ENCODE data around the gene MBNL3. TPM values are rescaled to one million over a fixed set of nuclear protein-coding genes. Genes with fewer than 3 reads are reported as not detected.
"Not testable (repeated sequence)": the region's sequence is repeated elsewhere in the genome, so short reads cannot be mapped to it uniquely, and the experiment has no call there.

MBNL3 gene
- total RNA-seq, 1 experiment from 2014 or later = 2.6 TPM

- Histone ChIP-seq H2BK20ac (ENCODE audit: low read depth, low read length, poor library complexity, severe bottlenecking) (no peak overlapping the region), H2BK120ac (ENCODE audit: low read depth, low read length, poor library complexity, severe bottlenecking) (no peak overlapping the region), H3K14ac (ENCODE audit: insufficient read depth, low read length) (no peak overlapping the region), H4K20me1 (ENCODE audit: control insufficient read depth, insufficient read depth, insufficient read length) (no peaks in the 10 kb centered on the region), H4K8ac (replicated peaks; ENCODE audit: insufficient read length, low read depth, low read length) (no peak overlapping the region), H3K79me2 (ENCODE audit: insufficient read depth, low read length) (no peaks in the 10 kb centered on the region), H2BK15ac (ENCODE audit: low read depth, low read length) (no peak overlapping the region), H2BK5ac (ENCODE audit: insufficient read length, low read length) (no peak overlapping the region), H3T11ph (ENCODE audit: low read length) (no peak overlapping the region), H3K9me3 (ENCODE audit: control insufficient read depth, low read depth, low read length) (no peaks in the 10 kb centered on the region), H2AFZ (ENCODE audit: low read length) (no peak overlapping the region), H3K56ac (ENCODE audit: insufficient read length, low read depth, low read length) (no peak overlapping the region), H3K4me1 (ENCODE audit: insufficient read depth, low read length) (no peaks in the 10 kb centered on the region), H3K4me2 (ENCODE audit: insufficient read depth, insufficient read length, low read length) (no peak overlapping the region), H3K23me2 (ENCODE audit: insufficient read length, low read depth, low read length, poor library complexity, severe bottlenecking) (no peaks in the 10 kb centered on the region), H4K5ac (ENCODE audit: insufficient read length, low read depth, low read length) (no peak overlapping the region), H3K9ac (ENCODE audit: extremely low read depth, insufficient read length, low read length) (no peak overlapping the region), H2AK5ac (ENCODE audit: insufficient read length, low read length) (no peak overlapping the region), H2BK12ac (ENCODE audit: insufficient read length, low read depth, low read length) (no peak overlapping the region), H3K27me3 (ENCODE audit: insufficient read depth, low read length) (no peaks in the 10 kb centered on the region), H3K4ac (ENCODE audit: low read depth, low read length) (no peak overlapping the region), H3K23ac (ENCODE audit: insufficient read length, low read depth, low read length) (no peak overlapping the region), H3K27ac (ENCODE audit: insufficient read length, low read depth, low read length) (no peak overlapping the region), H3K18ac (ENCODE audit: insufficient read length, low read depth, low read length) (no peak overlapping the region), H3K79me1 (ENCODE audit: insufficient read depth, low read depth, low read length, poor library complexity, severe bottlenecking) (no peaks in the 10 kb centered on the region), H4K91ac (ENCODE audit: insufficient read length, low read depth, low read length) (no peak overlapping the region)
- no peak for DNase-seq
- H3K4me3 Mint-ChIP-seq = no peak overlapping the region
- peak overlapping the region in 1 of 3 experiments; percentile 69; a peak in 2 of 7 replicates for H3K27ac Mint-ChIP-seq
- H3K27me3 Mint-ChIP-seq (ENCODE audit: low read depth) = peaks cover 3% of the 10 kb centered on the region
- no peaks in the 10 kb centered on the region for H3K4me1 Mint-ChIP-seq
- TF ChIP-seq CTCF (conservative IDR thresholded peaks at IDR 0.05) = no peak
- WGBS (ENCODE audit: extremely low coverage, insufficient read length, low lambda C conversion rate) = no CpG with 5 or more reads among the region's 5 CpGs
- peaks cover 23 to 24% of the 10 kb centered on the region in 2 experiments for H3K9me3 Mint-ChIP-seq
- H3K36me3 Mint-ChIP-seq (ENCODE audit: insufficient read depth in 1 of 3, low read depth in 3 of 3) = peaks cover 5 to 15% (median 15%) of the 10 kb centered on the region in 3 experiments
These were observed 35.8 kb downstream of the MBNL3 start for GRCh38 chrX:132452911-132453550.

DNA sequence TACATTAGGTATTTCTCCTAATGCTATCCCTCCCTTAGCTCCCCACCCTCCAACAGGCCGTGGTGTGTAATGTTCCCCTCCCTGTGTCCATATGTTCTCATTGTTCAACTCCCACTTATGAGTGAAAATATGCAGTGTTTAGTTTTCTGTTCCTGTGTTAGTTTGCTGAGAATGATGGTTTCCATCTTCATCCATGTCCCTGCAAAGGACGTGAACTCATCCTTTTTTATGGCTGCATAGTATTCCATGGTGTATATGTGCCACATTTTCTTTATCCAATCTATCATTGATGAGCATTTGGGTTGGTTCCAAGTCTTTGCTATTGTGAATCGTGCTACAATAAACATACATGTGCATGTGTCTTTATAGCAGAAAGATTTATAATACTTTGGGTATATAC is 42.9 kb downstream of the MBNL3 start:
- H3K27me3 ChIP-seq (ENCODE audit: insufficient read depth, low read length); H3K9me3 ChIP-seq (ENCODE audit: control insufficient read depth, low read depth, low read length); H3K4ac ChIP-seq (ENCODE audit: low read depth, low read length); DNase-seq; H2BK15ac ChIP-seq (ENCODE audit: low read depth, low read length); H2BK120ac ChIP-seq (ENCODE audit: low read depth, low read length, poor library complexity, severe bottlenecking); H3K14ac ChIP-seq (ENCODE audit: insufficient read depth, low read length); H4K5ac ChIP-seq (ENCODE audit: insufficient read length, low read depth, low read length); H3K4me1 ChIP-seq (ENCODE audit: insufficient read depth, low read length); H3K23me2 ChIP-seq (ENCODE audit: insufficient read length, low read depth, low read length, poor library complexity, severe bottlenecking); H3K18ac ChIP-seq (ENCODE audit: insufficient read length, low read depth, low read length); H3K27ac Mint-ChIP-seq; H4K8ac ChIP-seq (replicated peaks; ENCODE audit: insufficient read length, low read depth, low read length); H4K91ac ChIP-seq (ENCODE audit: insufficient read length, low read depth, low read length); H3K4me2 ChIP-seq (ENCODE audit: insufficient read depth, insufficient read length, low read length); H3K4me1 Mint-ChIP-seq; H3K23ac ChIP-seq (ENCODE audit: insufficient read length, low read depth, low read length); H3K56ac ChIP-seq (ENCODE audit: insufficient read length, low read depth, low read length); H3K9ac ChIP-seq (ENCODE audit: extremely low read depth, insufficient read length, low read length); H2AK5ac ChIP-seq (ENCODE audit: insufficient read length, low read length); H2BK12ac ChIP-seq (ENCODE audit: insufficient read length, low read depth, low read length); H3K79me1 ChIP-seq (ENCODE audit: insufficient read depth, low read depth, low read length, poor library complexity, severe bottlenecking); H2AFZ ChIP-seq (ENCODE audit: low read length); H3K27ac ChIP-seq (ENCODE audit: insufficient read length, low read depth, low read length); H2BK5ac ChIP-seq (ENCODE audit: insufficient read length, low read length); H3K79me2 ChIP-seq (ENCODE audit: insufficient read depth, low read length); H3T11ph ChIP-seq (ENCODE audit: low read length); H3K4me3 Mint-ChIP-seq; H2BK20ac ChIP-seq (ENCODE audit: low read depth, low read length, poor library complexity, severe bottlenecking); H3K27me3 Mint-ChIP-seq (ENCODE audit: low read depth); H4K20me1 ChIP-seq (ENCODE audit: control insufficient read depth, insufficient read depth, insufficient read length): not testable (repeated sequence)
- H3K36me3 Mint-ChIP-seq (ENCODE audit: insufficient read depth in 1 of 3, low read depth in 3 of 3) = peaks cover 7 to 29% (median 14%) of the 10 kb centered on the region in 3 experiments
- peaks cover 35 to 41% of the 10 kb centered on the region in 2 experiments for H3K9me3 Mint-ChIP-seq
- no CpG with 5 or more reads among the region's 3 CpGs for WGBS (ENCODE audit: extremely low coverage, insufficient read length, low lambda C conversion rate)
